Tibial nerve (tissue), 4 donors: ENCODE results near the gene RSRC1.

Experiments
- CTCF ChIP-seq, 5 experiments: fragments of 200-600 bp in 3 of 5; fragments of 450-650 bp in 2 of 5; sonication (generic) in 3 of 5; IDR thresholded peaks; one replicate each; pipeline ENCODE4 v1.5.1; 2016 to 2019; ENCODE audit warnings: antibody characterized with exemption in 5 of 5, mild to moderate bottlenecking in 3 of 5, moderate library complexity in 2 of 5
- EP300 ChIP-seq, 2 donors: sonication (generic); formaldehyde crosslinking; IDR thresholded peaks; one replicate each; pipeline ENCODE4 v1.6.1; 2017; ENCODE audit warnings: antibody characterized with exemption in 2 of 2, mild to moderate bottlenecking in 1 of 2
- POLR2A ChIP-seq, 2 donors: fragments of 450-650 bp; IDR thresholded peaks; one replicate each; pipeline ENCODE4 v1.6.1; 2017; ENCODE audit warnings: antibody characterized with exemption in 2 of 2, mild to moderate bottlenecking in 2 of 2, moderate library complexity in 2 of 2

GRCh38 chr3:158100681-158101080, 9.2 kb upstream of the RSRC1 start:
- TF ChIP-seq CTCF (IDR thresholded peaks at IDR 0.05): no peak
- TF ChIP-seq POLR2A (IDR thresholded peaks at IDR 0.05): no peak
- no peak for TF ChIP-seq EP300 (IDR thresholded peaks at IDR 0.05)
